Stimulated activated CD4-positive, alpha-beta T cell treated with anti-CD3 and anti-CD28 coated beads, Interleukin-4, amount 100 ng/mL, for 48 hours (primary cell): ENCODE data around the gene SRRM1.
"Not testable (repeated sequence)": the region's sequence is repeated elsewhere in the genome, so short reads cannot be mapped to it uniquely, and the experiment has no call there.

Experiments used
- DNase-seq, 2 donors: peaks; one replicate each; pipeline ENCODE4 v3.0.0-alpha.2; 2020; ENCODE audit warnings: low read depth in 2 of 2

Gene SRRM1

GRCh38 chr1:24694380-24694843, 51.3 kb downstream of the SRRM1 start:
- DNase-seq = no peak

- no peak for DNase-seq
These were observed 52.3 kb downstream of the SRRM1 start for GRCh38 chr1:24695202-24695974.

DNA sequence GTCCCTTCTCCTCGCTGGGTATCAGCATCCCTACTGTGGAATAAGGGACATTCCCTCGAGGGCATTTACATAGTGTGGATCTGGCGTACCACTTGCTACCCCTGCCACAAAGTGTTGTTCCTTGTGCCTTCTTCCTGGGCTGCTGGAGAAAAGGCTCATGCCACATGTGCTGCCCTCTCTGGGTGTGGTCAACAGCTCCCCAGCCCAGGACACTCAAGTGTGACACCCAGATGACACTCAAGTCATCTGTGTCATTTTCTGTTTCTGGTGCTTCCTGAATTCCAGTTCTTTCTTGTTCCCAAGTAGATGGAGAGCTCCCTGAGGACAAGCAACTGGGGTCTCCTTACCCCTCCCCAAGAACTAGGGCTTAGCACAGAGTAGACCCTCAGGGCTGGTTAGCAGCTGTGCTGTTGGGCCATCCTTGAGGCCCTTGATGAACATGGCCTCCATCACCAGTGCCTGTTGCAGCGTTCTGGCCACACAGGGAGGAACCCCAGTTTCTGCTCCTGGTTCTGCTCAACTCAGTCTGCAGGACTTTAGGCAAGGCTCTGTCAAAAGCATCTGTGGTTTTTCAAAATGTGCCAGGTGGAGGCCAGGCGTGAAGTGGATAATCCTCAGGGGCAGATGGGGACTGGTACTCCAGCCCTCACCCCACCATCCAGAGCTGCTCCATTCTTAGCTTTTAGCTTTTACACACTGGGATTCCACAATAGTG, 53.1 kb downstream of the SRRM1 start:
- DNase-seq = no peak

DNA sequence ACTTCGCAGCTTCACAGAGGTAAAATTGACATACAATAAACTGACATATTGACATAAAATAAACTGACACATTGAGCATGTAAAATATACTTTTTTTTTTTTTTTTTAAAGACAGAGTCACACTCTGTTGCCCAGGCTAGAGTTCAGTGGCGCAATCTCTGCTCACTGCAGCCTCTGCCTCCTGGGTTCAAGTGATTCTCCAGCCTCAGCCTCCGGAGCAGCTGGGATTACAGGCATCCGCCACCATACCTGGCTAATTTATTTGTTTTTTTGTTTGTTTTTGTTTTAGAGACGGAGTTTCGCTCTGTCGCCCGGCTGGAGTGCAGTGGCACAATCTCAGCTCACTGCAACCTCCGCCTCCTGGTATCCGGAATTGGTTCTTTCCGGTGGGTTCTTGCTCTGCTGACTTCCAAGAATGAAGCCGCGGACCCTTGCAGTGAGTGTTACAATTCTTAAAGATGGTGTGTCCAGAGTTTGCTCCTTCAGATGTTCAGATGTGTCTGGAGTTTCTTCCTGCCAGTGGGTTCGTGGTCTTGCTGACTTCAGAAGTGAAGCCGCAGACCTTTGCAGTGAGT, 53.7 kb downstream of the SRRM1 start:
- no peak for DNase-seq

DNA sequence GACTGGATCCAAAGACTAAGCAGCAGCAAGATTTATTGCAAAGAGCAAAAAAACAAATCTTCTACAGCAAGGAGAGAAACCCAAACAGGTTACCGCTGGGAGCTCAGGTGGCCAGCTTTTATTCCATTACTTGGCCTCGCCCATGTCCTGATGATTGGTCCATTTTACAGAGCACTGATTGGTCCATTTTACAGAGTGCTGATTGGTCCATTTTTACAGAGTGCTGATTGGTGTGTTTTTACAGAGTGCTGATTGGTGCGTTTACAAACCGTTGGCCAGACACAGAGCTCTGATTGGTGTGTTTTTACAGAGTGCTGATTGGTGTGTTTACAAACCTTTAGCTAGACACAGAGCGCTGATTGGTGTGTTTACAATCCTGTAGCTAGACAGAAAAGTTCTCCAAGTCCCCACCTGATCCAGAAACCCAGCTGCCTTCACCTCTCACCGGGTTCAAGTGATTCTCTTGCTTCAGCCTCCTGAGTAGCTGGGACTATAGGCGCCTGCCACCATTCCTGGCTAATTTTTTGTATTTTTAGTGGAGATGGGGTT, 54.4 kb downstream of the SRRM1 start:
- DNase-seq = not testable (repeated sequence)

GRCh38 chr1:24698326-24698725, 55.2 kb downstream of the SRRM1 start:
- DNase-seq = not testable (repeated sequence)

DNA sequence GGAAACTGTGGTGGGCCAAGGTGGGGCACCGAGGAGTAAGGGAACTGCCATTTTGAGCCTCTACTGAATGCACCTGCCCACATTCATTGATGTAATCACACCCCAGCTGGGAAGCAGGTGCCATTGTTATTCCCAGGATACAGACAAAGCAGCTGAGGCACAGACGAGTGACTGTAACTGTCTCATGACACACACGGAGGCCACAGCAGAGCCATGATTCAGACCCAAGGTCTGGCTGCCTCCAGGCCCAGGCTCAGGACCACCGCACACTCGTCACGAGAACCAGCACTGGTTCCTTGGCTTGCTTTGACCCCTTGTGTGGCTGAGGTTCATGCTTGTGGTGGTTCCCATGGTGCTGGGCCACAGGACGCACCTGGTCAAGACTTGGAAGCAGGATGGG, 56.5 kb downstream of the SRRM1 start:
- DNase-seq = no peak

DNA sequence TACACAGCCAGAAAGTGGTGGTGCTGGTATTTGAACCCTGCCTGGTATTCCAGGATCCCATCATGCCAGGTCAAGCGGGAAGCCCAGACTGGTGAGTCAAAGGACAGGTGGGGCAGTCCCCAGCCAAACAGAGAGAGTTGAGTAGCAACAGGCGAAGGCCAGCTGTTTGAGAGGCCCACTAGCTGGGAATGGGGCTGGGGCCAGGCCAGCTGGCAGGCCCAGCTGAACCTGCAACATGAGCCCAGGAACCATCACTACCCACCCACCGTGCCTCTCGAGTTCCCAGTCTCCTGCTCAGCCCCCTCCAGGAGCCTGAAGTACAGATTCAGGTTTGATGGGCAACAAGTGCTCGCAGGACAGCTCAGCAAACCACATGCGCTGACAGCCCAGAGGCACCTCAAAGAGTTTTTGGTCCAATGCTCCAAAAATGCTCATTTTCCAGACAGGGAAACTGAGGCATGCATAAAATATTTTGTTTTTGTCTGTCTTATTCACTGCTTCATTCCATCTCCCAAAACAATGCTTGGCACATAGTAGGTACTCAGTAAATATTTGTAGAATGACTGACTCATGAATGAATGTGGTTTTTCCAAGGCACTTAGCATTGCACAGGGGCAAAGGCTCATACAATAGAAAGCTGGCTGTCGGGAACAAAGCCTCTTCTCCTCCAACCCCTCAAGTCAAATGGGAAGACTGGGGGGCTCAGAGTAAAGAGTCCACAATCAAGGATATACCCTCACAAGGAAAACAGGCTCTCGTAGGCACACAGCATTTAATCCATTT, 59.6 kb downstream of the SRRM1 start:
- DNase-seq = no peak

GRCh38 chr1:24704411-24705259, 61.5 kb downstream of the SRRM1 start:
- DNase-seq = no peak

DNA sequence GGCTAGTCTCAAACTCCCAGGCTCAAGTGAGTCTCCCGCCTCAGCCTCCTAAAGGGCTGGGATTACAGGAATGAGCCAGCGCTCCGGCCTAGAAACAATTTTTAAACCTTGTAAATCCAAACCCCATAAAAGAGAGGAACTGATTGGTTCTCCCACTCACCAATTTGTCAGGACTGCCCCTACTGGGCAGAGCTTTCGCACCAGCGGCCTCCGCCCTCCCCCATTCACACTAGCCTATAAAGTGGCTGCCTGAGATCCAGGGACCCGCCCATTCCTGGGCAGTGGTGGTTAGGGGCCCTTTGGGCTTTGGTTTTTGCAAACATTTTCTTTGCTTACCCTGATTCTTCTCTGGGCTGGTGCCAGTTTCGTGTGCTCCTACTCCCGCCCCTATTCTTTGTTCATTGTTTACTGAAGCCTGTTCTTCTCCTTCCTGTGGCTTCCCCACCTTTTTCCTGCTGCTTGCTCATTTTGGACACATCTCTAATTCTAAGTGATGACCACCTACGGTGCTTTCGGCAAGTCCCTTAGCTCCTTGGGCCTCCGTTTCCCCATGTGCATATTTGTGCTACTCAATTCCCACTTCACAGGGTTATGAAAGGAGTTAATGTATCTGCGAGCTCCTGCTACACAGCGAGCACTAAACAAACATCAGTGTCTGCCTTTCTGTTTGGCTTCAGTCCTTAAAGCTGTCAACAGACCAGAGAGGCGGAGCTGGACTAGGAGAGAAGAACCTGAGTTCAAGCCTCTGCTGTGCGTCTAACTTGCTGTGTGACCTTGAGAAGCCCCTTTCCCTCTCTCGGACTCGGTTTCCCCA, 62.4 kb downstream of the SRRM1 start:
- peak; percentile 10 to 25 for DNase-seq

DNA sequence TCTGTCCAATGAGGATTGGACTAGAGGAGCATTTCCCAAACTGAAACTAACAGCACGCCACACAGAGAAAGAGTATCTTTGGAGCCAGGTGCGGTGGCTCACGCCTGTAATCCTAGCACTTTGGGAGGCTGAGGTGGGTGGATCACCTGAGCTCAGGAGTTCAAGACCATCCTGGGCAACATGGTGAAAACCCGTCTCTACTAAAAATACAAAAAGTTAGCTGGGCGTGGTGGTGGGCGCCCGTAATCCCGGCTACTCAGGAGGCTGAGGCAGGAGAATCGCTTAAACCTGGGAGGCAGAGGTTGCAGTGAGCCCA, 62.9 kb downstream of the SRRM1 start:
- DNase-seq = not testable (repeated sequence)

DNA sequence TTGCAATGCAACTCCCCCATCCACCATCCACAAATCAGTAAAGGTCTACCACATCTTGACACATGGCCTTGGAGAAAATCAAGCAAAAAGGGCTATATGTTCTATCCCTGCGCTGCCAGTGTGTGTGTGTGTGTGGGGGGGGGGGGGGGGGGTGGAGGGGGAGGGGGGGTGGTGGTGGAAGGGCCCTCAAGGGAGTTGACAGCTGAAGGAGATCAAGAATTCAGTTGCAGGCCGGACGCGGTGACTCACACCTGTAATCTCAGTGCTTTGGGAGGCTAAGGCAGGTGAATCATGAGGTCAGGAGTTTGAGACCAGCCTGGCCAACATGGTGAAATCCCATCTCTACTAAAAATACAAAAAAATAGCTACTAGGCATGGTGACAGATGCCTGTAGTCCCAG, 64.6 kb downstream of the SRRM1 start:
- no peak for DNase-seq

- DNase-seq = no peak
These were observed 65.8 kb downstream of the SRRM1 start for GRCh38 chr1:24708938-24709337.

GRCh38 chr1:24709791-24710441, 66.8 kb downstream of the SRRM1 start:
- no peak for DNase-seq

GRCh38 chr1:24711329-24711728, 68.2 kb downstream of the SRRM1 start:
- no peak for DNase-seq

GRCh38 chr1:24713176-24713575, 70.1 kb downstream of the SRRM1 start:
- no peak for DNase-seq

DNA sequence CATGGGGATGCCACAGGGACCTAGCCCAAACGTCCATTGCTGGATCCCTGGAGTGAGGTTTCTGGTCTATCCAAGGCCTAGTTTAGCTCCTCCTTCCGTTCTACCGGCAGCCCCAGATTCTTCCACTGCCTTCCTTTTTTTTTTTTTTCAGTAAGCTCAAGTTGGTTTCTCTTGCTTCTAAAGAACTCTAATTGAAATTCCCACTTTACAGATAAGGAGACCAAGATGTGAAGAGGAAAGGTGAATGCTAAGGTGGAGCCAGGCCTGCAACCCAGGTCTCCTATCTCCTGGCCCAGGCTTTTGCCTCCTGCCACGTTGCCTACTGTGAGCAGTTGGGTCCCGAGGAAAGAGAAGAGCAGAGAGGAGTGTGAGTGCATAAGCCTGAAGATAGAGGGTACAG, 70.6 kb downstream of the SRRM1 start:
- DNase-seq = no peak

GRCh38 chr1:24714859-24715520, 71.9 kb downstream of the SRRM1 start:
- DNase-seq = peak; percentile 22 to 25

- DNase-seq = no peak
These were observed 72.6 kb downstream of the SRRM1 start for GRCh38 chr1:24715658-24716057.
